K562 (cell line): ENCODE data around the gene SMG9. TPM values are rescaled to one million over a fixed set of nuclear protein-coding genes. Genes with fewer than 3 reads are reported as not detected.

Experiments
- SMAD3 ChIP-seq: fragments of 450-650 bp; formaldehyde crosslinking; conservative IDR thresholded peaks from 2 replicates; pipeline ENCODE4 v1.4.0; 2020; ENCODE audit warnings: mild to moderate bottlenecking
- polyA plus RNA-seq, 8 experiments: library from polyadenylated mRNA; depleted of rRNA in 4 of 8; stranded (reverse) in 5 of 8; unstranded in 3 of 8; fragments of >200 nt; fragmentation: Nextera tagmentation in 2 of 8; fragmentation: Illumina TruSeq in 1 of 8; extraction: Ambion mirVana in 2 of 8; extraction: Trizol in 1 of 8; gene quantifications; 2 replicates each; pipeline versions ENCODE4 v1.2.1 to v1.2.3, GENCODE V29; 2011 to 2014; ENCODE audit warnings: inconsistent platforms in 1 of 8, missing spikeins in 1 of 8
- total RNA-seq, 7 experiments: library from RNA; depleted of rRNA in 6 of 7; stranded (reverse); fragments of >200 nt in 6 of 7; fragmentation: Illumina TruSeq in 2 of 7; extraction: Trizol in 2 of 7; gene quantifications; 2 replicates each; pipeline versions ENCODE4 v1.2.1 to v1.2.3, GENCODE V29; 2011 to 2021; ENCODE audit warnings: low replicate concordance in 1 of 7
- TF ChIP-seq, protein P1 (sequence below), 2 experiments: fragments of 450-650 bp; IDR thresholded peaks; 2 replicates each; pipeline ENCODE4 v1.6.1; 2016; ENCODE audit warnings: mild to moderate bottlenecking in 2 of 2, borderline replicate concordance in 1 of 2, low read depth in 1 of 2, moderate library complexity in 1 of 2

Gene SMG9
- total and polyA plus RNA-seq, 9 of the 15 experiments (the other 6 are each of a cell fraction or from before 2014, with no cell fraction given): 1.7 to 79.7 (median 40.2) TPM

DNA sequence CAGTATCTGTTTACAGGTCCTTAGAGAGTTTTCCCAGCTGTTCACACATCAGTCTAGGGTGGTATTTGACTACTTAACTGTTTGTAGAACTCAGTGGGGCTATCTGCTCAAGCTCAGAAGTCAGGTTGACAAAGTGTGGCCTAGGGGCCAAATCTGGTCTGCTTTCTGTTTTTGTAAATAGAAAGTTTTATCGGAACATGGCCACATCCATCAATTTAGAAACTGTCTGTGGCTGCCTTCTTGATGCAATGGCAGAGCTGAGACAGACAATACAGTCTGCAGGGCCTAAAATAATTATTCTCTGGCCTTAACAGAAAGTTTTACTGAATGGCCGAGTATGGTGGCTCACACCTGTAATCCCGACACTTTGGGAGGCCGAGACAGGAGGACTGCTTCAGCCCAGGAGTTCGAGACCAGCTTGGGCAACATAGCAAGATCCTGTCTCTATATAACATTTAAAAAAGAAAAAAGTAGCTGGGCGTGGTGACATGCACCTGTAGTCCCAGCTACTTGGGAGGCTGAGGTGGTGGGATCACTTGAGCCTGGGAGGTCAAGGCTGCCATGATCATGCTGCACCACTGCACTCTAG lies 2.4 kb downstream of the SMG9 start (continued):
- TF ChIP-seq, protein P1, sequence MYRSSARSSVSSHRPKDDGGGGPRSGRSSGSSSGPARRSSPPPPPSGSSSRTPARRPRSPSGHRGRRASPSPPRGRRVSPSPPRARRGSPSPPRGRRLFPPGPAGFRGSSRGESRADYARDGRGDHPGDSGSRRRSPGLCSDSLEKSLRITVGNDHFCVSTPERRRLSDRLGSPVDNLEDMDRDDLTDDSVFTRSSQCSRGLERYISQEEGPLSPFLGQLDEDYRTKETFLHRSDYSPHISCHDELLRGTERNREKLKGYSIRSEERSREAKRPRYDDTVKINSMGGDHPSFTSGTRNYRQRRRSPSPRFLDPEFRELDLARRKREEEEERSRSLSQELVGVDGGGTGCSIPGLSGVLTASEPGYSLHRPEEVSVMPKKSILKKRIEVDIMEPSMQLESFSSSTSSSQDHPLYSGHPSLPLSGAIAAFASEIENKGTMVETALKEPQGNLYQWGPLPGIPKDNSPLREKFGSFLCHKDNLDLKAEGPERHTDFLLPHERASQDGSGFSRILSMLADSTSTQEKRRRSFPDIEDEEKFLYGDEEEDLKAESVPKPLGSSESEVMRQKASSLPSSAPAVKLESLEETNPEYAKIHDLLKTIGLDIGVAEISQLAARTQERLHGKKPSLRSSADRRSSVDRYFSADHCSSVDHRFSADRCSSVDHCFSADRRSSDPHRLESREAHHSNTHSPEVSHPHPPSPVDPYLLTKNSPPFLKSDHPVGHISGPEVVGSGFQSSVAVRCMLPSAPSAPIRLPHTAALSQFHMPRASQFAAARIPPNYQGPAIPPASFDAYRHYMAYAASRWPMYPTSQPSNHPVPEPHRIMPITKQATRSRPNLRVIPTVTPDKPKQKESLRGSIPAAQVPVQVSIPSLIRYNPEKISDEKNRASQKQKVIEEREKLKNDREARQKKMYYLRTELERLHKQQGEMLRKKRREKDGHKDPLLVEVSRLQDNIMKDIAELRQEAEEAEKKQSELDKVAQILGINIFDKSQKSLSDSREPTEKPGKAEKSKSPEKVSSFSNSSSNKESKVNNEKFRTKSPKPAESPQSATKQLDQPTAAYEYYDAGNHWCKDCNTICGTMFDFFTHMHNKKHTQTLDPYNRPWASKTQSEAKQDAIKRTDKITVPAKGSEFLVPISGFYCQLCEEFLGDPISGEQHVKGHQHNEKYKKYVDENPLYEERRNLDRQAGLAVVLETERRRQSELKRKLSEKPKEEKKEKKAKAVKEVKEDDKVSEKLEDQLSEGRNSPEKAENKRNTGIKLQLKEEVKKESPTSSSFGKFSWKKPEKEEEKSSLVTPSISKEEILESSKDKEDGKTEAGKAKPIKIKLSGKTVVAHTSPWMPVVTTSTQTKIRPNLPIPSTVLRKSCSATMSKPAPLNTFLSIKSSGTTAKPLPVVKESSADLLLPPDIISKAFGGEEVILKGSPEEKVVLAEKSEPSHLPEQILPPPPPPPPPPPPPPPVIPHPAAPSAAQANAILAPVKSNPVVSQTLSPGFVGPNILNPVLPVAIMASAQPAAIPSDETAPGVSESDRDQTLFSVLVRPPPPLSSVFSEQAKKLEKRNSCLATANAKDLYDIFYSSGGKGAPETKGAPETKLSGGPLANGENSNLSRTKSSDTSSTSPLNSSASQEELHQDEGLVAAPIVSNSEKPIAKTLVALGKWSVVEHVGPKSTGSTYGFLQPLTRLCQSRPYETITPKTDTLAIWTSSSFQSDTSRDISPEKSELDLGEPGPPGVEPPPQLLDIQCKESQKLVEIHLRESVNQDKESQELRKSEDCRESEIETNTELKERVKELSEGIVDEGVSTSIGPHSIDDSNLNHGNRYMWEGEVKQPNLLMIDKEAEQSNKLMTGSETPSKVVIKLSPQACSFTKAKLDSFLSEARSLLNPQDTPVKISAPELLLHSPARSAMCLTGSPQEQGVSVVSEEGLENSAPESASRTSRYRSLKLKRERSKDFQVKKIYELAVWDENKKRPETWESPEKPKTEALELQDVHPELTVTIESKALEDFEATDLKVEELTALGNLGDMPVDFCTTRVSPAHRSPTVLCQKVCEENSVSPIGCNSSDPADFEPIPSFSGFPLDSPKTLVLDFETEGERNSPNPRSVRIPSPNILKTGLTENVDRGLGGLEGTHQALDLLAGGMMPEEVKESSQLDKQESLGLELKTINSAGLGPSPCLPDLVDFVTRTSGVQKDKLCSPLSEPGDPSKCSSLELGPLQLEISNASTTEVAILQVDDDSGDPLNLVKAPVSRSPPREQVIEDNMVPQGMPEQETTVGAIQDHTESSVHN (IDR thresholded peaks at IDR 0.05; ENCODE audit: borderline replicate concordance in 1 of 2, low read depth in 1 of 2): no peak
- no peak for TF ChIP-seq SMAD3
